Kidney epithelial cell (primary cell): Measurements from ENCODE around the gene MAST2. TPM values are rescaled to one million over a fixed set of nuclear protein-coding genes. Genes with fewer than 3 reads are reported as not detected.
A peak's percentile ranks its signal among the peaks of the same experiment; 100 is the strongest.
"Not testable (repeated sequence)": the region's sequence is repeated elsewhere in the genome, so short reads cannot be mapped to it uniquely, and the experiment has no call there.

ENCODE experiments used
- DNase-seq: peaks from one replicate; pipeline ENCODE4 v3.0.0-alpha.2; 2010; ENCODE audit warnings: low read depth
- H3K27me3 ChIP-seq: 2 replicates; pipeline ENCODE4 v1.6.0; 2011; ENCODE audit warnings: low read length; ENCODE audit not compliant: control insufficient read depth, insufficient read depth
- H3K36me3 ChIP-seq: 2 replicates; pipeline ENCODE4 v1.5.1; 2011; ENCODE audit warnings: low read length; ENCODE audit not compliant: control insufficient read depth, insufficient read depth
- H3K4me3 ChIP-seq: 2 replicates; pipeline ENCODE4 v1.5.1; 2011; ENCODE audit warnings: low read depth, mild to moderate bottlenecking, control low read depth, low read length
- CTCF ChIP-seq: IDR thresholded peaks from 2 replicates; pipeline ENCODE4 v1.5.1; 2011; ENCODE audit warnings: mild to moderate bottlenecking, moderate library complexity, low read length, control low read depth, inconsistent platforms; ENCODE audit not compliant: insufficient read depth, poor library complexity, severe bottlenecking
- total RNA-seq: library from RNA; depleted of rRNA; stranded (reverse); fragments of >200 nt; gene quantifications from 2 replicates; pipeline ENCODE4 v1.2.3, GENCODE V29; 2015

The MAST2 gene
- total RNA-seq, 1 donor from 2014 or later, result 26.6 TPM

- no peak for TF ChIP-seq CTCF
- no peak overlapping the region for H3K4me3 ChIP-seq
- H3K36me3 ChIP-seq, result no peaks in the 10 kb centered on the region
- no peak for DNase-seq
- no peaks in the 10 kb centered on the region for H3K27me3 ChIP-seq
Measured at GRCh38 chr1:45863218-45863617, 59.8 kb downstream of the MAST2 start.

GRCh38 chr1:45864167-45865106 is 61.0 kb downstream of the MAST2 start:
- no peak for TF ChIP-seq CTCF
- Histone ChIP-seq H3K36me3 (no peaks in the 10 kb centered on the region), H3K4me3 (no peak overlapping the region), H3K27me3 (no peaks in the 10 kb centered on the region)
- DNase-seq, result no peak

- TF ChIP-seq CTCF, result no peak
- no peak for DNase-seq
- no peaks in the 10 kb centered on the region for H3K36me3 ChIP-seq
- no peaks in the 10 kb centered on the region for H3K27me3 ChIP-seq
- H3K4me3 ChIP-seq, result no peak overlapping the region
Measured at GRCh38 chr1:45867697-45868348, 64.4 kb downstream of the MAST2 start.

- no peaks in the 10 kb centered on the region for H3K36me3 ChIP-seq
Measured at GRCh38 chr1:45868861-45869260, 65.4 kb downstream of the MAST2 start.

GRCh38 chr1:45870500-45870899 is 67.1 kb downstream of the MAST2 start:
- no peak overlapping the region for H3K4me3 ChIP-seq
- no peak for TF ChIP-seq CTCF
- H3K27me3 ChIP-seq, result no peaks in the 10 kb centered on the region
- DNase-seq, result no peak
- no peaks in the 10 kb centered on the region for H3K36me3 ChIP-seq

More at GRCh38 chr1:45868861-45869260, 65.4 kb downstream of the MAST2 start:
- TF ChIP-seq CTCF, result no peak
- Histone ChIP-seq H3K4me3 (no peak overlapping the region), H3K27me3 (no peaks in the 10 kb centered on the region)
- DNase-seq, result no peak

GRCh38 chr1:45872173-45872801 is 68.9 kb downstream of the MAST2 start:
- not testable (repeated sequence) for H3K27me3 ChIP-seq, H3K36me3 ChIP-seq, H3K4me3 ChIP-seq
- peak; percentile 65 for DNase-seq
